CD4-positive, alpha-beta T cell (primary cell): ENCODE results near the gene PBXIP1. TPM values are rescaled to one million over a fixed set of nuclear protein-coding genes. Genes with fewer than 3 reads are reported as not detected.

Source experiments
- ATAC-seq: fragments of 200-7000 bp; cut with Tn5 transposase; one replicate; pipeline ENCODE4 v1.10.0; 2022; ENCODE audit warnings: mild to moderate bottlenecking; ENCODE audit not compliant: poor library complexity
- CTCF ChIA-PET: fragments of 350-600 bp; sonication (Branson Sonifier 250); formaldehyde crosslinking; loops from one replicate; lab custom pipeline; 2021; ENCODE audit warnings: antibody characterized with exemption, inconsistent platforms; lab: Charles Lee
- POLR2A ChIA-PET: fragments of 350-600 bp; sonication (Branson Sonifier 250); formaldehyde crosslinking; loops from one replicate; lab custom pipeline; 2021; ENCODE audit warnings: antibody characterized with exemption, inconsistent platforms; lab: Charles Lee
- DNase-seq, 14 experiments: peaks; one replicate each; pipeline ENCODE4 v3.0.0-alpha.2; 2013 to 2020; ENCODE audit warnings: mixed read lengths in 2 of 14
- H3K27ac ChIP-seq, 2 donors: one replicate each; pipeline versions ENCODE4 v1.5.1 to v1.7.0; 2013; ENCODE audit warnings: low read length in 2 of 2, low read depth in 1 of 2, mild to moderate bottlenecking in 1 of 2
- H3K27me3 ChIP-seq, 2 experiments: 1 replicate in 1 of 2; 2 replicates in 1 of 2; pipeline versions ENCODE4 v1.6.1 to v1.7.0; 2013; ENCODE audit warnings: low read length in 2 of 2, control low read depth in 1 of 2, mild to moderate bottlenecking in 1 of 2, moderate library complexity in 1 of 2; ENCODE audit not compliant: insufficient read depth in 2 of 2, control insufficient read depth in 1 of 2
- H3K36me3 ChIP-seq: one replicate; pipeline ENCODE4 v1.6.1; 2013; ENCODE audit warnings: low read length, control low read depth; ENCODE audit not compliant: insufficient read depth
- H3K4me1 ChIP-seq: one replicate; pipeline ENCODE4 v1.6.1; 2013; ENCODE audit warnings: low read length, control low read depth; ENCODE audit not compliant: insufficient read depth
- H3K4me3 ChIP-seq: one replicate; pipeline ENCODE4 v1.5.1; 2013; ENCODE audit warnings: mild to moderate bottlenecking, low read length, moderate library complexity
- H3K9me3 ChIP-seq, 2 experiments: 1 replicate in 1 of 2; 2 replicates in 1 of 2; pipeline versions ENCODE4 v1.6.1 to v1.7.0; 2013; ENCODE audit warnings: low read length in 2 of 2, mild to moderate bottlenecking in 2 of 2, control low read depth in 1 of 2, moderate library complexity in 1 of 2; ENCODE audit not compliant: control insufficient read depth in 1 of 2, insufficient read depth in 1 of 2
- H3K27ac Mint-ChIP-seq: one replicate; pipeline ENCODE4 v1.8.0; 2020; ENCODE audit warnings: mixed read lengths
- H3K27me3 Mint-ChIP-seq: one replicate; pipeline ENCODE4 v1.8.0; 2021; ENCODE audit warnings: mixed read lengths
- H3K36me3 Mint-ChIP-seq: one replicate; pipeline ENCODE4 v1.8.0; 2021; ENCODE audit warnings: low read depth, mixed read lengths
- H3K4me1 Mint-ChIP-seq: one replicate; pipeline ENCODE4 v1.8.0; 2021; ENCODE audit warnings: low read depth, mixed read lengths
- H3K4me3 Mint-ChIP-seq: one replicate; pipeline ENCODE4 v1.8.0; 2020; ENCODE audit warnings: mild to moderate bottlenecking, mixed read lengths
- H3K9me3 Mint-ChIP-seq: one replicate; pipeline ENCODE4 v1.8.0; 2020; ENCODE audit warnings: mixed read lengths
- intact Hi-C, 2 experiments: fragments of 100-400 bp; cut with DNase I in 1 of 2; cut with micrococcal nuclease in 1 of 2; formaldehyde crosslinking; loops; one replicate each; pipeline versions ENCODE4 v1.15.1 to v1.9.0; 2023 to 2025; cut with DNase I, micrococcal nuclease
- total RNA-seq, 174 experiments: library from RNA in 2 of 174; stranded (reverse) in 2 of 174; gene quantifications; one replicate each; pipeline ENCODE4 v1.2.3 and lab custom pipeline; 2021 to 2026
- TF ChIP-seq, protein P1 (sequence below): fragments of 200-600 bp; IDR thresholded peaks from one replicate; pipeline ENCODE4 v1.8.0; 2022; ENCODE audit warnings: antibody characterized with exemption, mild to moderate bottlenecking

Gene PBXIP1
- total RNA-seq, 2 experiments from 2014 or later: 434 to 440 TPM

DNA sequence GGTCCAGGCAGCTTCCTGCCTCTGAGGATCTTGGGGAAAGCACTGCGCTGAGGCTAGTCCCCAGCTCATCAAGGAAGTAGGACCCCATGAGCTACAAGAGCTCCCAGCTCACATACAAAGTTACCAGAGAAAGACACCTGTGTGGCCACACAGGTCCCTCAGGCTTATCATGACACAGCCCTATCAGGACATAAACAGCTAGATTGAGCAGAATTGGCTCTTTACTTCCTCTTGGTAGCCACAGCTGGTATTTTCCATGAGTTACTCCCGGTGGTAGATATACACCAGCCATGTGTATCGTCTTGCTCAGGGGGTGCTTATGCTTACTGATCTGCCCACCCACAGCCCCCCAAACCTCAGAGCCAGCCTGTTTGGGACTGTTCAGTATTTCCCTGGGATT is 38.7 kb upstream of the PBXIP1 start:
- CTCF ChIA-PET: interaction anchor here (13.2 kb wide), 1 partner anchor 24 kb away, joined by 159 read pairs; no protein-coding TSS in a partner anchor
- H3K4me1 Mint-ChIP-seq: peaks cover 37% of the 10 kb centered on the region
- TF ChIP-seq, protein P1, sequence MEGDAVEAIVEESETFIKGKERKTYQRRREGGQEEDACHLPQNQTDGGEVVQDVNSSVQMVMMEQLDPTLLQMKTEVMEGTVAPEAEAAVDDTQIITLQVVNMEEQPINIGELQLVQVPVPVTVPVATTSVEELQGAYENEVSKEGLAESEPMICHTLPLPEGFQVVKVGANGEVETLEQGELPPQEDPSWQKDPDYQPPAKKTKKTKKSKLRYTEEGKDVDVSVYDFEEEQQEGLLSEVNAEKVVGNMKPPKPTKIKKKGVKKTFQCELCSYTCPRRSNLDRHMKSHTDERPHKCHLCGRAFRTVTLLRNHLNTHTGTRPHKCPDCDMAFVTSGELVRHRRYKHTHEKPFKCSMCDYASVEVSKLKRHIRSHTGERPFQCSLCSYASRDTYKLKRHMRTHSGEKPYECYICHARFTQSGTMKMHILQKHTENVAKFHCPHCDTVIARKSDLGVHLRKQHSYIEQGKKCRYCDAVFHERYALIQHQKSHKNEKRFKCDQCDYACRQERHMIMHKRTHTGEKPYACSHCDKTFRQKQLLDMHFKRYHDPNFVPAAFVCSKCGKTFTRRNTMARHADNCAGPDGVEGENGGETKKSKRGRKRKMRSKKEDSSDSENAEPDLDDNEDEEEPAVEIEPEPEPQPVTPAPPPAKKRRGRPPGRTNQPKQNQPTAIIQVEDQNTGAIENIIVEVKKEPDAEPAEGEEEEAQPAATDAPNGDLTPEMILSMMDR: no peak
- POLR2A ChIA-PET: interaction anchor here (1.0 to 2.5 kb wide), 4 partner anchors 11 to 39 kb away, joined by 5 to 19 read pairs (median 13); partner anchors contain the start of genes CKS1B, FLAD1 and PBXIP1
- DNase-seq (no peak), ATAC-seq (no peak)
- intact Hi-C loops: no loop called here
- no peak overlapping the region for H3K27ac Mint-ChIP-seq
- no peaks in the 10 kb centered on the region for H3K9me3 Mint-ChIP-seq
- no peak overlapping the region for H3K4me3 Mint-ChIP-seq
- Histone ChIP-seq H3K4me3 (no peak overlapping the region), H3K36me3 (peaks cover 22% of the 10 kb centered on the region), H3K9me3 (no peaks in the 10 kb centered on the region), H3K4me1 (peaks cover 32% of the 10 kb centered on the region), H3K27ac (no peak overlapping the region), H3K27me3 (no peaks in the 10 kb centered on the region)
- peaks cover 9% of the 10 kb centered on the region for H3K36me3 Mint-ChIP-seq
- no peaks in the 10 kb centered on the region for H3K27me3 Mint-ChIP-seq

DNA sequence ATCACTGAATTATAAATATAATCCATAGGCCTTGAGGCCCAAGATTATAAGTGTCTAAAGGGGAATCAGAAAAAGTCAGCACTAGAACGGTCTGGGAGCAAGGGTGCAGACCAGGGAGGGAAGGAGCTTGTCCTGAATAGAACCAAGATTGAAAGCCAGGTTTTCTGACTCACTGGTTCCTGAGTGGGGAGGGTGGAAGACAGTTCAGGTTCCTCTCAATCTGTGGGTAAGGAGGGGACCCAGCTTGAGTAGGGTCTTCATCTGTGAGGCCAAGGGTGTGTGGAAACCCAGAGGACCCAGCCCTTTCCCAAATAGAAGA is 38.3 kb upstream of the PBXIP1 start:
- Histone ChIP-seq H3K4me3 (no peak overlapping the region), H3K27me3 (no peaks in the 10 kb centered on the region), H3K9me3 (no peaks in the 10 kb centered on the region), H3K4me1 (peaks cover 32% of the 10 kb centered on the region), H3K36me3 (peaks cover 26% of the 10 kb centered on the region), H3K27ac (no peak overlapping the region)
- intact Hi-C loops: no loop called here
- Mint-ChIP-seq H3K4me3 (no peak overlapping the region), H3K9me3 (no peaks in the 10 kb centered on the region), H3K27ac (no peak overlapping the region), H3K27me3 (no peaks in the 10 kb centered on the region), H3K4me1 (peaks cover 34% of the 10 kb centered on the region), H3K36me3 (peaks cover 13% of the 10 kb centered on the region)
- TF ChIP-seq, protein P1: no peak
- ATAC-seq: no peak
- CTCF ChIA-PET: interaction anchor here (1.3 to 13.2 kb wide), 2 partner anchors 10 to 24 kb away, joined by 3 to 159 read pairs; no protein-coding TSS in a partner anchor
- POLR2A ChIA-PET: interaction anchor here (1.0 to 2.5 kb wide), 4 partner anchors 10 to 39 kb away, joined by 5 to 19 read pairs (median 13); partner anchors contain the start of genes CKS1B, FLAD1 and PBXIP1
- no peak for DNase-seq

DNA sequence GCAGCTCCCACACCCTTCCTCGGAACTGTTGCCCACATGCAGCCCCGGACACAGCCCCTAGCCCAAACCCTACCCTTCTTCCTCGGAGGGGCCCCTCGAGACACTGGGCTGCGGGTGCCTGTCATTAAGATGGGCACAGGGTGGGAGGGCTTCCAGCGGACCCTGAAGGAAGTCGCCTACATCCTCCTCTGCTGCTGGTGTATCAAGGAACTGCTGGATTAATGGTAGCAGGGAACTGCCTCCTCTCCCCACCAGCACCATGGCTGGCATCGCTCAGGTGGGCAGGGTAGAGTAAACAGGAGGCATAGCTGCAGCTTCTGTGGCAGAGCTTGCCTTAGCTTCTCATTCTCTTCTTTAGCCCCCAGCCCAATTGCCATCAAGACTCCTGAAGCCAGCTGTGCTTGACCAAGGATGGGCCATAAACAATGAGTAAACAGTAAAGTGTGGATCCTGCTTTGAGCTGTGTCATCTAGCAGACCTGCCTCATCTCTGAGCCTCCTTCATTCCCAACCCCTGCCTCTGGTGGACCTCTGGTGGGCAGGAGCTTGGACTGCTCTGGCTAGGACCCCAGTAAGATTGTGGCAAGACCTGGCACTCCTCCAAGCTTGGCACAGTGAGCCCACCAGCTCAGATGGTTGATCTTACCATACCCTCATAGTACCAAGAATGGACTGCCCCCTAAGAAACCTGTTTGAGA is 37.8 kb upstream of the PBXIP1 start, which contains the start of gene LENEP:
TSS of gene LENEP (plus strand) at position 15 of the 697 bp plus-strand sequence. CDS start at position 37, 22 bp downstream.
- Mint-ChIP-seq H3K4me1 (peaks cover 34% of the 10 kb centered on the region), H3K9me3 (no peaks in the 10 kb centered on the region), H3K36me3 (peaks cover 18% of the 10 kb centered on the region), H3K27me3 (no peaks in the 10 kb centered on the region), H3K27ac (no peak within 1 kb of the TSS), H3K4me3 (no peak within 1 kb of the TSS)
- H3K27ac ChIP-seq: no peak within 1 kb of the TSS
- TF ChIP-seq, protein P1: no peak
- peaks cover 31% of the 10 kb centered on the region for H3K36me3 ChIP-seq
- POLR2A ChIA-PET: interaction anchor here (1.0 to 2.5 kb wide), 5 partner anchors 10 to 38 kb away, joined by 3 to 19 read pairs (median 7); partner anchors contain the start of genes CKS1B, FLAD1 and PBXIP1
- ATAC-seq (no peak), DNase-seq (no peak)
- no peak within 1 kb of the TSS for H3K4me3 ChIP-seq
- intact Hi-C loops: no loop called here
- CTCF ChIA-PET: interaction anchor here (1.3 to 13.2 kb wide), 2 partner anchors 10 to 25 kb away, joined by 3 to 159 read pairs; no protein-coding TSS in a partner anchor
- peaks cover 32% of the 10 kb centered on the region for H3K4me1 ChIP-seq
- H3K27me3 ChIP-seq: no peaks in the 10 kb centered on the region
- no peaks in the 10 kb centered on the region for H3K9me3 ChIP-seq
